A549 (cell line): ENCODE data around the gene PRDX5. TPM values are rescaled to one million over a fixed set of nuclear protein-coding genes. Genes with fewer than 3 reads are reported as not detected.

Source experiments
- ATAC-seq, 2 experiments: fragments of 200-7000 bp in 1 of 2; fragments of >200 bp in 1 of 2; cut with Nextera tagmentation in 1 of 2; cut with Tn5 transposase in 1 of 2; 3 replicates each; pipeline versions ENCODE4 v1.8.0 to v1.9.1; 2018 to 2020; ENCODE audit warnings: mild to moderate bottlenecking in 1 of 2, moderate library complexity in 1 of 2
- CTCF ChIA-PET: fragments of 300-600 bp; sonication (Branson Sonifier 250); formaldehyde crosslinking; extraction: SDS; loops from one replicate; lab custom pipeline; 2021; ENCODE audit warnings: antibody characterized with exemption, inconsistent platforms; lab: Yijun Ruan, JAX
- POLR2A ChIA-PET: fragments of 350-600 bp; formaldehyde crosslinking; extraction: SDS; loops from one replicate; lab custom pipeline; 2021; ENCODE audit warnings: antibody characterized with exemption, inconsistent platforms; lab: Yijun Ruan, JAX
- DNase-seq, 2 experiments: peaks; one replicate each; pipeline versions ENCODE4 v3.0.0 to v3.0.0-alpha.2; 2011 to 2016; ENCODE audit warnings: low read depth in 1 of 2, low spot score in 1 of 2
- FAIRE-seq: peaks from 2 replicates; lab custom pipeline; 2011; peaks lifted over from hg19 to GRCh38; lab: Jason Lieb, UNC
- H3K27ac ChIP-seq, 2 experiments: fragments of >200 bp; sonication (Bioruptor Twin); formaldehyde crosslinking; 3 replicates each; pipeline ENCODE4 v1.5.1; 2016 to 2017
- H3K4me1 ChIP-seq: fragments of >200 bp; sonication (Bioruptor Twin); formaldehyde crosslinking; 3 replicates; pipeline ENCODE4 v1.6.1; 2016
- H3K4me2 ChIP-seq: fragments of >200 bp; sonication (Bioruptor Twin); formaldehyde crosslinking; 3 replicates; pipeline ENCODE4 v1.6.1; 2016
- H3K4me3 ChIP-seq: fragments of >200 bp; sonication (Bioruptor Twin); formaldehyde crosslinking; 3 replicates; pipeline ENCODE4 v1.5.1; 2016
- H3K9me3 ChIP-seq: fragments of >200 bp; sonication (Bioruptor Twin); formaldehyde crosslinking; 3 replicates; pipeline ENCODE4 v1.6.1; 2016
- BCL3 ChIP-seq: fragments of >200 bp; sonication (Bioruptor Twin); formaldehyde crosslinking; IDR thresholded peaks from 3 replicates; pipeline ENCODE4 v1.6.1; 2016
- BHLHE40 ChIP-seq: IDR thresholded peaks from 2 replicates; pipeline ENCODE4 v1.6.1; 2012; ENCODE audit warnings: low read depth, low read length, inconsistent platforms
- CEBPB ChIP-seq, 2 experiments: fragments of >200 bp in 1 of 2; sonication (Bioruptor Twin) in 1 of 2; formaldehyde crosslinking in 1 of 2; IDR thresholded peaks; 2 replicates each; pipeline ENCODE4 v1.6.1; 2012 to 2016
- CHD2 ChIP-seq: fragments of 150-350 bp; IDR thresholded peaks from 2 replicates; pipeline ENCODE4 v1.6.1; 2014; ENCODE audit warnings: low read length; ENCODE audit not compliant: partially characterized antibody
- HOXB13 ChIP-seq: fragments of 250-450 bp; sonication (Bioruptor Pico); IDR thresholded peaks from 2 replicates; pipeline ENCODE4 v1.5.0; 2020; ENCODE audit warnings: low read depth, mild to moderate bottlenecking, moderate library complexity
- KDM1A ChIP-seq: fragments of 200-600 bp; sonication (generic); IDR thresholded peaks from 2 replicates; pipeline ENCODE4 v1.6.1; 2016; ENCODE audit warnings: low read depth, mild to moderate bottlenecking
- KDM5A ChIP-seq: fragments of 200-600 bp; sonication (generic); IDR thresholded peaks from 2 replicates; pipeline ENCODE4 v1.6.1; 2016; ENCODE audit warnings: antibody characterized with exemption, mild to moderate bottlenecking
- MAFK ChIP-seq: fragments of 450-650 bp; IDR thresholded peaks from 2 replicates; pipeline ENCODE4 v1.6.1; 2014; ENCODE audit not compliant: partially characterized antibody
- NFE2L2 ChIP-seq: fragments of 150-350 bp; conservative IDR thresholded peaks from 2 replicates; pipeline ENCODE4 v1.6.1; 2014; ENCODE audit warnings: low read length
- NPAS2 ChIP-seq: fragments of 250-450 bp; sonication (Bioruptor Pico); IDR thresholded peaks from 2 replicates; pipeline ENCODE4 v1.8.0; 2022; ENCODE audit warnings: mild to moderate bottlenecking, moderate library complexity, borderline replicate concordance
- NR3C1 ChIP-seq: fragments of >200 bp; sonication (Bioruptor Twin); formaldehyde crosslinking; IDR thresholded peaks from 3 replicates; pipeline ENCODE4 v1.6.1; 2017
- PHF8 ChIP-seq: fragments of 200-600 bp; sonication (generic); IDR thresholded peaks from 2 replicates; pipeline ENCODE4 v1.6.1; 2016; ENCODE audit warnings: low read depth, mild to moderate bottlenecking, antibody characterized with exemption, moderate library complexity, borderline replicate concordance
- RAD21 ChIP-seq, 2 experiments: fragments of >200 bp in 1 of 2; sonication (Bioruptor Twin) in 1 of 2; formaldehyde crosslinking in 1 of 2; IDR thresholded peaks in 1 of 2; conservative IDR thresholded peaks in 1 of 2; 2 replicates in 1 of 2; 3 replicates in 1 of 2; pipeline ENCODE4 v1.6.1; 2012 to 2018; ENCODE audit warnings: inconsistent platforms in 1 of 2
- RCOR1 ChIP-seq: fragments of 150-350 bp; IDR thresholded peaks from 2 replicates; pipeline ENCODE4 v1.6.1; 2014; ENCODE audit warnings: antibody characterized with exemption, low read length, low read depth
- SMC3 ChIP-seq: fragments of >200 bp; sonication (Bioruptor Twin); formaldehyde crosslinking; IDR thresholded peaks from 3 replicates; pipeline ENCODE4 v1.6.1; 2018; ENCODE audit warnings: inconsistent platforms
- USF2 ChIP-seq: fragments of 450-650 bp; IDR thresholded peaks from 2 replicates; pipeline ENCODE4 v1.6.1; 2014; ENCODE audit warnings: antibody characterized with exemption
- ZC3H11A ChIP-seq: fragments of 450-650 bp; IDR thresholded peaks from 2 replicates; pipeline ENCODE4 v1.6.1; 2014; ENCODE audit warnings: antibody characterized with exemption, mild to moderate bottlenecking
- ZFP36 ChIP-seq: fragments of 450-650 bp; IDR thresholded peaks from 2 replicates; pipeline ENCODE4 v1.6.1; 2014; ENCODE audit warnings: borderline replicate concordance; ENCODE audit not compliant: partially characterized antibody
- ZNF302 ChIP-seq: fragments of 250-450 bp; sonication (Bioruptor Pico); IDR thresholded peaks from 2 replicates; pipeline ENCODE4 v1.9.0; 2021; ENCODE audit warnings: inconsistent platforms, mild to moderate bottlenecking, moderate library complexity
- WGBS: methylation state at CpG from one replicate; pipeline ENCODE4 v1.1.6; 2017; ENCODE audit errors: missing lambda C conversion rate; 5-methylcytosine and 5-hydroxymethylcytosine counted together
- polyA plus RNA-seq, 4 experiments: library from polyadenylated mRNA; depleted of rRNA in 3 of 4; stranded (reverse); fragments of >200 nt; fragmentation: RNase III in 1 of 4; extraction: RNeasy Plus Mini Kit Qiagen cat#74134 plus additional on column Dnase treatment in 1 of 4; gene quantifications; 2 replicates in 3 of 4; 3 replicates in 1 of 4; pipeline ENCODE4 v1.2.3, GENCODE V29; 2011 to 2017
- TF ChIP-seq, protein P1 (sequence below): fragments of >200 bp; sonication (Bioruptor Twin); formaldehyde crosslinking; IDR thresholded peaks from 3 replicates; pipeline ENCODE4 v1.5.1; 2016
- TF ChIP-seq, protein P2 (sequence below): fragments of 150-350 bp; IDR thresholded peaks from 2 replicates; pipeline ENCODE4 v1.6.1; 2014; ENCODE audit warnings: low read depth, mild to moderate bottlenecking, low read length

The PRDX5 gene
- polyA plus RNA-seq, 2 of the 4 experiments (the other 2 are of a cell fraction) = 377 to 491 TPM

- no peak for FAIRE-seq
- no peak for DNase-seq
- Histone ChIP-seq H3K4me1 (peaks cover 21% of the 10 kb centered on the region), H3K9me3 (no peaks in the 10 kb centered on the region), H3K4me3 (no peak overlapping the region), H3K27ac (no peak overlapping the region), H3K4me2 (no peak overlapping the region)
- TF ChIP-seq CHD2 (no peak), BHLHE40 (no peak), HOXB13 (CRISPR knock-in tag) (no peak), MAFK (no peak), RCOR1 (no peak), BCL3 (no peak), RAD21 (conservative IDR thresholded peaks at IDR 0.05 in 1 of 2, IDR thresholded peaks at IDR 0.05 in 1 of 2) (no peak), SMC3 (no peak)
- ATAC-seq = no peak
- POLR2A ChIA-PET = no interaction called here
- CTCF ChIA-PET = interaction anchor here (1.2 kb wide), 1 partner anchor 290 kb away, joined by 3 read pairs; no protein-coding TSS in a partner anchor
- WGBS = 94% methylated on average over 10 of the region's 10 CpGs
Observed at GRCh38 chr11:64362339-64362738, 44.4 kb downstream of the PRDX5 start.

GRCh38 chr11:64364435-64364834 is 46.5 kb downstream of the PRDX5 start:
- FAIRE-seq = no peak
- no peak for ATAC-seq
- Histone ChIP-seq H3K4me1 (peaks cover 8% of the 10 kb centered on the region), H3K4me2 (no peak overlapping the region), H3K4me3 (no peak overlapping the region), H3K9me3 (no peaks in the 10 kb centered on the region)
- no peak for TF ChIP-seq NFE2L2
- TF ChIP-seq RCOR1 = no peak
- no peak for TF ChIP-seq KDM1A
- no peak for TF ChIP-seq ZFP36
- no peak for TF ChIP-seq ZC3H11A
- no peak for TF ChIP-seq NR3C1
- TF ChIP-seq ZNF302 (CRISPR knock-in tag) = no peak
- no peak for TF ChIP-seq CEBPB (IDR thresholded peaks at IDR 0.05)
- no peak for TF ChIP-seq CHD2
- no peak for TF ChIP-seq KDM5A
- TF ChIP-seq, protein P1, sequence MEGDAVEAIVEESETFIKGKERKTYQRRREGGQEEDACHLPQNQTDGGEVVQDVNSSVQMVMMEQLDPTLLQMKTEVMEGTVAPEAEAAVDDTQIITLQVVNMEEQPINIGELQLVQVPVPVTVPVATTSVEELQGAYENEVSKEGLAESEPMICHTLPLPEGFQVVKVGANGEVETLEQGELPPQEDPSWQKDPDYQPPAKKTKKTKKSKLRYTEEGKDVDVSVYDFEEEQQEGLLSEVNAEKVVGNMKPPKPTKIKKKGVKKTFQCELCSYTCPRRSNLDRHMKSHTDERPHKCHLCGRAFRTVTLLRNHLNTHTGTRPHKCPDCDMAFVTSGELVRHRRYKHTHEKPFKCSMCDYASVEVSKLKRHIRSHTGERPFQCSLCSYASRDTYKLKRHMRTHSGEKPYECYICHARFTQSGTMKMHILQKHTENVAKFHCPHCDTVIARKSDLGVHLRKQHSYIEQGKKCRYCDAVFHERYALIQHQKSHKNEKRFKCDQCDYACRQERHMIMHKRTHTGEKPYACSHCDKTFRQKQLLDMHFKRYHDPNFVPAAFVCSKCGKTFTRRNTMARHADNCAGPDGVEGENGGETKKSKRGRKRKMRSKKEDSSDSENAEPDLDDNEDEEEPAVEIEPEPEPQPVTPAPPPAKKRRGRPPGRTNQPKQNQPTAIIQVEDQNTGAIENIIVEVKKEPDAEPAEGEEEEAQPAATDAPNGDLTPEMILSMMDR = no peak
- no peak for TF ChIP-seq USF2
- TF ChIP-seq, protein P2, sequence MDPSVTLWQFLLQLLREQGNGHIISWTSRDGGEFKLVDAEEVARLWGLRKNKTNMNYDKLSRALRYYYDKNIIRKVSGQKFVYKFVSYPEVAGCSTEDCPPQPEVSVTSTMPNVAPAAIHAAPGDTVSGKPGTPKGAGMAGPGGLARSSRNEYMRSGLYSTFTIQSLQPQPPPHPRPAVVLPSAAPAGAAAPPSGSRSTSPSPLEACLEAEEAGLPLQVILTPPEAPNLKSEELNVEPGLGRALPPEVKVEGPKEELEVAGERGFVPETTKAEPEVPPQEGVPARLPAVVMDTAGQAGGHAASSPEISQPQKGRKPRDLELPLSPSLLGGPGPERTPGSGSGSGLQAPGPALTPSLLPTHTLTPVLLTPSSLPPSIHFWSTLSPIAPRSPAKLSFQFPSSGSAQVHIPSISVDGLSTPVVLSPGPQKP = no peak
- TF ChIP-seq BCL3 = no peak
- TF ChIP-seq NPAS2 (CRISPR knock-in tag) = no peak
- TF ChIP-seq PHF8 = no peak
- TF ChIP-seq, all 56 proteins: peak for 0
- no peak overlapping the region for H3K27ac ChIP-seq
- DNase-seq = no peak
- POLR2A ChIA-PET = interaction anchor here (1.4 kb wide), 1 partner anchor 9 kb away, joined by 4 read pairs; no protein-coding TSS in a partner anchor
- 93% methylated on average over 6 of the region's 6 CpGs for WGBS
- CTCF ChIA-PET = interaction anchor here (0.7 to 4.3 kb wide), 5 partner anchors 9 to 284 kb away, joined by 3 to 23 read pairs (median 4); no protein-coding TSS in a partner anchor
